Peyer's patch (tissue), 4 donors: ENCODE data around the gene SPRED2.

ENCODE experiments used
- POLR2A ChIP-seq, 2 donors: fragments of 450-650 bp; IDR thresholded peaks; one replicate each; pipeline ENCODE4 v1.5.1; 2017; ENCODE audit warnings: antibody characterized with exemption in 2 of 2, mild to moderate bottlenecking in 2 of 2, moderate library complexity in 2 of 2
- TF ChIP-seq, protein P1 (sequence below), 6 experiments: fragments of 450-650 bp in 4 of 6; fragments of 200-600 bp in 2 of 6; sonication (generic) in 1 of 6; IDR thresholded peaks; one replicate each; pipeline ENCODE4 v1.5.1; 2017 to 2019; ENCODE audit warnings: antibody characterized with exemption in 6 of 6, mild to moderate bottlenecking in 3 of 6, moderate library complexity in 1 of 6

DNA sequence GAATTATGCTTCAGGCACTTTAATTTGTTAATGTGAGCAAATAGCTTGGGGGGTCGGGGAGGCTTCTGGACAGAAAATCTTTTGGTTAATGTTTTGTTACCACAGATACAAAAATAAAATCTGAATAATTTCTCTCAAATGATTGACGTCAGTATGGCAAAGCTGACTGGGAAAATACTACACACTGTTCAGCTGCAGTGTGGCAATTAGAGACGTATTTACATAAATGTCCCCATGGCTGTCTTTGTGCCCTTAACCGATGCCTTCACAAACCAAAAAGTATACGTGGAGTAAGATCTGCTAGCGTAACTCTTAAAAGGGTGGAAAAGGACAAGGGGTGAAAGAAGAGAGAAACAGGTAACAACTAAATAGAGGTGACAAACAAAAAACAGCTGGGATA, 121.3 kb downstream of the SPRED2 start:
- TF ChIP-seq, protein P1, sequence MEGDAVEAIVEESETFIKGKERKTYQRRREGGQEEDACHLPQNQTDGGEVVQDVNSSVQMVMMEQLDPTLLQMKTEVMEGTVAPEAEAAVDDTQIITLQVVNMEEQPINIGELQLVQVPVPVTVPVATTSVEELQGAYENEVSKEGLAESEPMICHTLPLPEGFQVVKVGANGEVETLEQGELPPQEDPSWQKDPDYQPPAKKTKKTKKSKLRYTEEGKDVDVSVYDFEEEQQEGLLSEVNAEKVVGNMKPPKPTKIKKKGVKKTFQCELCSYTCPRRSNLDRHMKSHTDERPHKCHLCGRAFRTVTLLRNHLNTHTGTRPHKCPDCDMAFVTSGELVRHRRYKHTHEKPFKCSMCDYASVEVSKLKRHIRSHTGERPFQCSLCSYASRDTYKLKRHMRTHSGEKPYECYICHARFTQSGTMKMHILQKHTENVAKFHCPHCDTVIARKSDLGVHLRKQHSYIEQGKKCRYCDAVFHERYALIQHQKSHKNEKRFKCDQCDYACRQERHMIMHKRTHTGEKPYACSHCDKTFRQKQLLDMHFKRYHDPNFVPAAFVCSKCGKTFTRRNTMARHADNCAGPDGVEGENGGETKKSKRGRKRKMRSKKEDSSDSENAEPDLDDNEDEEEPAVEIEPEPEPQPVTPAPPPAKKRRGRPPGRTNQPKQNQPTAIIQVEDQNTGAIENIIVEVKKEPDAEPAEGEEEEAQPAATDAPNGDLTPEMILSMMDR (IDR thresholded peaks at IDR 0.05), result no peak
- TF ChIP-seq POLR2A (IDR thresholded peaks at IDR 0.05), result no peak
